ENCODE results near the gene ARL6.

The ARL6 gene

GRCh38 chr3:97736928-97737327 is 27.6 kb upstream of the ARL6 start:
- H3K4ac ChIP-seq (ENCODE audit: low read depth, low read length): no peak overlapping the region
- H3K4me3 ChIP-seq (ENCODE audit: low read depth, low read length): no peak overlapping the region
- H3K36me3 ChIP-seq (ENCODE audit: control insufficient read depth in 1 of 2, insufficient read depth in 2 of 2, low read length in 2 of 2): no peaks in the 10 kb centered on the region
- H3K23ac ChIP-seq (ENCODE audit: low read length): no peak overlapping the region
- no peaks in the 10 kb centered on the region for H3K27me3 ChIP-seq (ENCODE audit: insufficient read depth, low read length)
- H2AFZ ChIP-seq (ENCODE audit: insufficient read depth, low read length, poor library complexity): no peak overlapping the region
- no peak overlapping the region for H3K4me2 ChIP-seq (ENCODE audit: low read length)
- no peak for DNase-seq
- H3K18ac ChIP-seq (ENCODE audit: low read length): no peak overlapping the region
- no peak overlapping the region for H4K91ac ChIP-seq (ENCODE audit: low read depth, low read length)
- no peak overlapping the region for H3K27ac ChIP-seq (ENCODE audit: low read depth, low read length)
- no peak overlapping the region for H2BK120ac ChIP-seq (ENCODE audit: insufficient read depth, low read length, poor library complexity)
- WGBS (ENCODE audit: extremely low coverage, insufficient coverage, insufficient read length): no CpG with 5 or more reads among the region's 3 CpGs
- H3K4me1 ChIP-seq (ENCODE audit: control insufficient read depth in 1 of 2, insufficient read depth in 2 of 2, low read length in 2 of 2): no peaks in the 10 kb centered on the region
- no peak overlapping the region for H2AK5ac ChIP-seq (ENCODE audit: low read length)
- no peaks in the 10 kb centered on the region for H3K9me3 ChIP-seq (ENCODE audit: insufficient read depth, low read depth, low read length)
- H3K9ac ChIP-seq (ENCODE audit: low read length): no peak overlapping the region
- H4K12ac ChIP-seq (ENCODE audit: low read depth, low read length): no peak overlapping the region
- H3K79me2 ChIP-seq (ENCODE audit: control insufficient read depth, insufficient read depth, low read length, poor library complexity): no peaks in the 10 kb centered on the region
- H4K8ac ChIP-seq (ENCODE audit: low read depth, low read length): no peak overlapping the region
- H3K79me1 ChIP-seq (ENCODE audit: low read length): no peaks in the 10 kb centered on the region
- H2BK12ac ChIP-seq (ENCODE audit: low read length): no peak overlapping the region
- no peak overlapping the region for H3K14ac ChIP-seq (ENCODE audit: low read length)
- no peak overlapping the region for H2BK5ac ChIP-seq (ENCODE audit: low read depth, low read length, poor library complexity)

- no peak overlapping the region for H3K27ac ChIP-seq (ENCODE audit: low read depth, low read length)
- no peak overlapping the region for H2AK5ac ChIP-seq (ENCODE audit: low read length)
- no peak overlapping the region for H4K12ac ChIP-seq (ENCODE audit: low read depth, low read length)
- no peak overlapping the region for H2BK5ac ChIP-seq (ENCODE audit: low read depth, low read length, poor library complexity)
- H4K8ac ChIP-seq (ENCODE audit: low read depth, low read length): no peak overlapping the region
- no peaks in the 10 kb centered on the region for H3K9me3 ChIP-seq (ENCODE audit: insufficient read depth, low read depth, low read length)
- no peaks in the 10 kb centered on the region for H3K79me2 ChIP-seq (ENCODE audit: control insufficient read depth, insufficient read depth, low read length, poor library complexity)
- H3K4me3 ChIP-seq (ENCODE audit: low read depth, low read length): no peak overlapping the region
- DNase-seq: no peak
- H2BK120ac ChIP-seq (ENCODE audit: insufficient read depth, low read length, poor library complexity): no peak overlapping the region
- H2BK12ac ChIP-seq (ENCODE audit: low read length): no peak overlapping the region
- H3K18ac ChIP-seq (ENCODE audit: low read length): no peak overlapping the region
- H3K79me1 ChIP-seq (ENCODE audit: low read length): no peaks in the 10 kb centered on the region
- H3K14ac ChIP-seq (ENCODE audit: low read length): no peak overlapping the region
- no peak overlapping the region for H4K91ac ChIP-seq (ENCODE audit: low read depth, low read length)
- no peaks in the 10 kb centered on the region for H3K4me1 ChIP-seq (ENCODE audit: control insufficient read depth in 1 of 2, insufficient read depth in 2 of 2, low read length in 2 of 2)
- H3K36me3 ChIP-seq (ENCODE audit: control insufficient read depth in 1 of 2, insufficient read depth in 2 of 2, low read length in 2 of 2): no peaks in the 10 kb centered on the region
- no CpG with 5 or more reads among the region's 1 CpG for WGBS (ENCODE audit: extremely low coverage, insufficient coverage, insufficient read length)
- no peak overlapping the region for H3K4me2 ChIP-seq (ENCODE audit: low read length)
- no peak overlapping the region for H3K4ac ChIP-seq (ENCODE audit: low read depth, low read length)
- no peak overlapping the region for H3K9ac ChIP-seq (ENCODE audit: low read length)
- H3K23ac ChIP-seq (ENCODE audit: low read length): no peak overlapping the region
- no peaks in the 10 kb centered on the region for H3K27me3 ChIP-seq (ENCODE audit: insufficient read depth, low read length)
- no peak overlapping the region for H2AFZ ChIP-seq (ENCODE audit: insufficient read depth, low read length, poor library complexity)
These were observed 25.8 kb upstream of the ARL6 start for GRCh38 chr3:97738761-97739160.

- no peak overlapping the region for H2AFZ ChIP-seq (ENCODE audit: insufficient read depth, low read length, poor library complexity)
- H3K9ac ChIP-seq (ENCODE audit: low read length): no peak overlapping the region
- no CpG with 5 or more reads among the region's 3 CpGs for WGBS (ENCODE audit: extremely low coverage, insufficient coverage, insufficient read length)
These were observed 22.5 kb upstream of the ARL6 start for GRCh38 chr3:97742036-97742435.

GRCh38 chr3:97744289-97744688 is 20.3 kb upstream of the ARL6 start:
- no CpG with 5 or more reads among the region's 3 CpGs for WGBS (ENCODE audit: extremely low coverage, insufficient coverage, insufficient read length)
- Histone ChIP-seq H3K23ac (ENCODE audit: low read length) (no peak overlapping the region), H2AFZ (ENCODE audit: insufficient read depth, low read length, poor library complexity) (no peak overlapping the region)

More at GRCh38 chr3:97742036-97742435, 22.5 kb upstream of the ARL6 start:
- H3K4me2 ChIP-seq (ENCODE audit: low read length): no peak overlapping the region
- no peak overlapping the region for H2BK12ac ChIP-seq (ENCODE audit: low read length)
- DNase-seq: no peak
- no peak overlapping the region for H3K4me3 ChIP-seq (ENCODE audit: low read depth, low read length)
- no peak overlapping the region for H4K8ac ChIP-seq (ENCODE audit: low read depth, low read length)
- no peak overlapping the region for H4K12ac ChIP-seq (ENCODE audit: low read depth, low read length)
- H3K4me1 ChIP-seq (ENCODE audit: control insufficient read depth in 1 of 2, insufficient read depth in 2 of 2, low read length in 2 of 2): no peaks in the 10 kb centered on the region
- H3K9me3 ChIP-seq (ENCODE audit: insufficient read depth, low read depth, low read length): no peaks in the 10 kb centered on the region
- no peaks in the 10 kb centered on the region for H3K79me2 ChIP-seq (ENCODE audit: control insufficient read depth, insufficient read depth, low read length, poor library complexity)
- H4K91ac ChIP-seq (ENCODE audit: low read depth, low read length): no peak overlapping the region
- no peak overlapping the region for H3K4ac ChIP-seq (ENCODE audit: low read depth, low read length)
- no peaks in the 10 kb centered on the region for H3K79me1 ChIP-seq (ENCODE audit: low read length)
- H3K27me3 ChIP-seq (ENCODE audit: insufficient read depth, low read length): no peaks in the 10 kb centered on the region
- H3K27ac ChIP-seq (ENCODE audit: low read depth, low read length): no peak overlapping the region
- H3K14ac ChIP-seq (ENCODE audit: low read length): no peak overlapping the region
- H2BK5ac ChIP-seq (ENCODE audit: low read depth, low read length, poor library complexity): no peak overlapping the region
- no peak overlapping the region for H2AK5ac ChIP-seq (ENCODE audit: low read length)
- H3K36me3 ChIP-seq (ENCODE audit: control insufficient read depth in 1 of 2, insufficient read depth in 2 of 2, low read length in 2 of 2): no peaks in the 10 kb centered on the region
- no peak overlapping the region for H3K23ac ChIP-seq (ENCODE audit: low read length)
- no peak overlapping the region for H2BK120ac ChIP-seq (ENCODE audit: insufficient read depth, low read length, poor library complexity)
- H3K18ac ChIP-seq (ENCODE audit: low read length): no peak overlapping the region

More at GRCh38 chr3:97744289-97744688, 20.3 kb upstream of the ARL6 start:
- peak in 1 of 2 donors; percentile 6 for DNase-seq
- no peak overlapping the region for H2BK12ac ChIP-seq (ENCODE audit: low read length)
- H3K9ac ChIP-seq (ENCODE audit: low read length): no peak overlapping the region
- H3K18ac ChIP-seq (ENCODE audit: low read length): no peak overlapping the region
- no peaks in the 10 kb centered on the region for H3K79me2 ChIP-seq (ENCODE audit: control insufficient read depth, insufficient read depth, low read length, poor library complexity)
- no peak overlapping the region for H3K27ac ChIP-seq (ENCODE audit: low read depth, low read length)
- H4K12ac ChIP-seq (ENCODE audit: low read depth, low read length): no peak overlapping the region
- H4K8ac ChIP-seq (ENCODE audit: low read depth, low read length): no peak overlapping the region
- no peaks in the 10 kb centered on the region for H3K4me1 ChIP-seq (ENCODE audit: control insufficient read depth in 1 of 2, insufficient read depth in 2 of 2, low read length in 2 of 2)
- no peaks in the 10 kb centered on the region for H3K27me3 ChIP-seq (ENCODE audit: insufficient read depth, low read length)
- H3K9me3 ChIP-seq (ENCODE audit: insufficient read depth, low read depth, low read length): no peaks in the 10 kb centered on the region
- H2AK5ac ChIP-seq (ENCODE audit: low read length): no peak overlapping the region
- no peak overlapping the region for H2BK5ac ChIP-seq (ENCODE audit: low read depth, low read length, poor library complexity)
- no peak overlapping the region for H2BK120ac ChIP-seq (ENCODE audit: insufficient read depth, low read length, poor library complexity)
- no peak overlapping the region for H3K4me3 ChIP-seq (ENCODE audit: low read depth, low read length)
- H4K91ac ChIP-seq (ENCODE audit: low read depth, low read length): no peak overlapping the region
- no peak overlapping the region for H3K14ac ChIP-seq (ENCODE audit: low read length)
- no peak overlapping the region for H3K4ac ChIP-seq (ENCODE audit: low read depth, low read length)
- H3K79me1 ChIP-seq (ENCODE audit: low read length): no peaks in the 10 kb centered on the region
- H3K4me2 ChIP-seq (ENCODE audit: low read length): no peak overlapping the region
- no peaks in the 10 kb centered on the region for H3K36me3 ChIP-seq (ENCODE audit: control insufficient read depth in 1 of 2, insufficient read depth in 2 of 2, low read length in 2 of 2)

All from trophoblast cell (in vitro differentiated cells and primary cell).